Measurements from ENCODE around the gene GABRD.
"Not testable (repeated sequence)": the region's sequence is repeated elsewhere in the genome, so short reads cannot be mapped to it uniquely, and the experiment has no call there.

Gene GABRD, protein sequence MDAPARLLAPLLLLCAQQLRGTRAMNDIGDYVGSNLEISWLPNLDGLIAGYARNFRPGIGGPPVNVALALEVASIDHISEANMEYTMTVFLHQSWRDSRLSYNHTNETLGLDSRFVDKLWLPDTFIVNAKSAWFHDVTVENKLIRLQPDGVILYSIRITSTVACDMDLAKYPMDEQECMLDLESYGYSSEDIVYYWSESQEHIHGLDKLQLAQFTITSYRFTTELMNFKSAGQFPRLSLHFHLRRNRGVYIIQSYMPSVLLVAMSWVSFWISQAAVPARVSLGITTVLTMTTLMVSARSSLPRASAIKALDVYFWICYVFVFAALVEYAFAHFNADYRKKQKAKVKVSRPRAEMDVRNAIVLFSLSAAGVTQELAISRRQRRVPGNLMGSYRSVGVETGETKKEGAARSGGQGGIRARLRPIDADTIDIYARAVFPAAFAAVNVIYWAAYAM

DNA sequence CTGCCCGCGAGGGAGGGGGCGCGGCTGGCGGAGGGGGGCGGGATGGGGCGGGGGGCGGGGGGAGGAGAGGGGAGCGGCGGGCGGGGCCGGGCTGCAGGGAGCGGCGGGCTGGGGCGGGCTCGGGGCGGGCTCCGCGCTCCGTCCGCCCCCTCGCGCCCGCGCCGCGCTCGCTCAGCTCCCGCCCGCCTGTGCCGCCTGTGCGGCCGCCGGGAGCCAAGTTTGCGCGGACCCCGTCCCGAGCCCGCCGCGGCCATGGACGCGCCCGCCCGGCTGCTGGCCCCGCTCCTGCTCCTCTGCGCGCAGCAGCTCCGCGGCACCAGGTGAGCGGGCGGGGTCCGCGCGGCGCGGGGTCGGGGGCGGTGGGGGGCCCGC is at the start of gene GABRD:
Gene GABRD (plus strand): TSS at position 174 of the 372 bp plus-strand sequence. CDS start 79 bp downstream, at position 253.
- no peak for DNase-seq (ENCODE audit: low read depth)

DNA sequence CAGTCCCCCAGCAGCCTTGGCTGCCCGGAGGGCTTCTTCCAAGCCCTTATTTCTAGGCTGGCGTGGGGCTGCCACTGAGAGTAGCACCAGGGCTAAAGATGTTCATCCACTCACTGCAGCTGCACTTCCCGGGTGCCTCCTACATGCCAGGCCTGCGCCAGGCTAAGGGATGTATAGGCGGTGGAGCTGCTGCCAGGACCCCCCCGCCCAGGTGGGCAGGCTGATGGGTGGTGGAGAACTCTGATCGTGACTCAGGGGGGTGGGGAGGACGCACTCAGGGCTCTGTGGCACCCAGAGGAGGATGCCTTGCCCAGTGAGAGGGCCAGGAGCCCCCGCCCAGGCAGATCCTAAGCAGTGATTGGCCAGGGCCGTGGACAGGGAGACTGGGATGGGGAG is 49.6 kb upstream of the GABRD start:
- no peak for DNase-seq (ENCODE audit: low read depth)

GRCh38 chr1:1969953-1970716 is 49.0 kb upstream of the GABRD start:
- DNase-seq (ENCODE audit: low read depth), result no peak

GRCh38 chr1:1971017-1971416 is 48.1 kb upstream of the GABRD start:
- DNase-seq (ENCODE audit: low read depth), result no peak

GRCh38 chr1:1971688-1972087 is 47.5 kb upstream of the GABRD start:
- no peak for DNase-seq (ENCODE audit: low read depth)

GRCh38 chr1:1972976-1973715 is 46.0 kb upstream of the GABRD start:
- DNase-seq (ENCODE audit: low read depth), result no peak

GRCh38 chr1:1973716-1974642 is 45.2 kb upstream of the GABRD start:
- no peak for DNase-seq (ENCODE audit: low read depth)

- DNase-seq (ENCODE audit: low read depth), result no peak
Measured at GRCh38 chr1:1974834-1975233, 44.3 kb upstream of the GABRD start.

GRCh38 chr1:1975535-1975934 is 43.6 kb upstream of the GABRD start:
- no peak for DNase-seq (ENCODE audit: low read depth)

GRCh38 chr1:1976031-1976430 is 43.1 kb upstream of the GABRD start:
- DNase-seq (ENCODE audit: low read depth), result no peak

- no peak for DNase-seq (ENCODE audit: low read depth)
Measured at GRCh38 chr1:1978108-1978507, 41.0 kb upstream of the GABRD start.

GRCh38 chr1:1978690-1979481 is 40.3 kb upstream of the GABRD start:
- not testable (repeated sequence) for DNase-seq (ENCODE audit: low read depth)

DNA sequence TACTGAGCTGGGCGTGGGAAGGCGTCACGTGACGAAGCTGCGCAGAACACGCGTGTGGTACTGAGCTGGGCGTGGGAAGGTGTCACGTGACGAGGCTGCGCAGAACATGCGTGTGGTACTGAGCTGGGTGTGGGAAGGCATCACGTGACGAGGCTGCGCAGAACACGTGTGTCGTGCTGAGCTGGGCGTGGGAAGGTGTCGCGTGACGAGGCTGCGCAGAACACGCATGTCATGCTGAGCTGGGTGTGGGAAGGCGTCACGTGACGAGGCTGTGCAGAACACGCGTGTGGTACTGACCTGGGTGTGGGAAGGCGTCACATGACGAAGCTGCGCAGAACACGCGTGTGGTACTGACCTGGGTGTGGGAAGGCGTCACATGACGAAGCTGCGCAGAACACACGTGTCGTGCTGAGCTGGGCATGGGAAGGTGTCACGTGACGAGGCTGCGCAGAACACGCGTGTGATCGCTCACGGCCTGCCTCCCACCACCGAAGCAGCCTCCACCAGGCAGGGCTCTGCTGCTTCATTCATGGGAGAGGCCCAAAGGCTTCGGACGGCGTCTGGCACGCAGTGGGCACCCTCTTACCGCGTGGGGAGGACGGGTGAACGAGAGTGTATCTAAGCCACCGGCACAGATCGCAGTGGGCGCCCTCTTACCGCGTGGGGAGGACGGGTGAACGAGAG is 39.5 kb upstream of the GABRD start:
- no peak for DNase-seq (ENCODE audit: low read depth)

DNA sequence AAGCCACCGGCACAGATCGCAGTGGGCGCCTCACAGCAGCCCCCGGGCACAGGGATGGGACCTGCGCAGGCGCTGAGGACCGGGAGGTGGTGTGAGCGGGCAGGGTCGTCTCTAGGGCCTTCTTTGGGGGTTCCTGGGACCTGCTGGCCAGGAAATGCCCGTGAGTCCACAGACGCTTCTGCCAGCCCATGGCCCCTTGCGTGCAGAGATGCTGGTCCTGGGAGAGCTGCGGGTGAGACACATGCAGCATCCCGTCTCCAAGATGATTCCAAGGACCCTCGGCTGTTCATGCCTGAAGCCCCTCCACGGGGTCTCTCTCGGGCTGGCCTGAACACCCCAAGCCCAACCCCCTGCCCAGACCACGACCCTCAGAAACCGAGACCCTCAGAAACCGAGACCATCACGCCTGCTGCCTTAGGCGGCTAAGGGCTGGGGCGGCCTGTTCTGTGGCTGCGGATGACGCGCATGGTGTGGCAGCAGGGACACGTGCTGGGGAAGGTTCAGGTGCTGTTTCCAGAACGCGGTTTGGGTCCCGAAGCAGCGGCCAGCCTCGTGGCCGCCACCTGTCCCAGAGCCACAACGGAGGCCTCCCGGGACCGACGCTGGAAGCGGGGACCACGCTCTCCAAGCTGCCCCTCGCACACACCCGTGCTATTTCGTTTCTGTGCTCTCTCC is 38.5 kb upstream of the GABRD start:
- no peak for DNase-seq (ENCODE audit: low read depth)

GRCh38 chr1:1981142-1981500 is 38.0 kb upstream of the GABRD start:
- DNase-seq (ENCODE audit: low read depth), result no peak

GRCh38 chr1:1981631-1982327 is 37.4 kb upstream of the GABRD start:
- not testable (repeated sequence) for DNase-seq (ENCODE audit: low read depth)

DNA sequence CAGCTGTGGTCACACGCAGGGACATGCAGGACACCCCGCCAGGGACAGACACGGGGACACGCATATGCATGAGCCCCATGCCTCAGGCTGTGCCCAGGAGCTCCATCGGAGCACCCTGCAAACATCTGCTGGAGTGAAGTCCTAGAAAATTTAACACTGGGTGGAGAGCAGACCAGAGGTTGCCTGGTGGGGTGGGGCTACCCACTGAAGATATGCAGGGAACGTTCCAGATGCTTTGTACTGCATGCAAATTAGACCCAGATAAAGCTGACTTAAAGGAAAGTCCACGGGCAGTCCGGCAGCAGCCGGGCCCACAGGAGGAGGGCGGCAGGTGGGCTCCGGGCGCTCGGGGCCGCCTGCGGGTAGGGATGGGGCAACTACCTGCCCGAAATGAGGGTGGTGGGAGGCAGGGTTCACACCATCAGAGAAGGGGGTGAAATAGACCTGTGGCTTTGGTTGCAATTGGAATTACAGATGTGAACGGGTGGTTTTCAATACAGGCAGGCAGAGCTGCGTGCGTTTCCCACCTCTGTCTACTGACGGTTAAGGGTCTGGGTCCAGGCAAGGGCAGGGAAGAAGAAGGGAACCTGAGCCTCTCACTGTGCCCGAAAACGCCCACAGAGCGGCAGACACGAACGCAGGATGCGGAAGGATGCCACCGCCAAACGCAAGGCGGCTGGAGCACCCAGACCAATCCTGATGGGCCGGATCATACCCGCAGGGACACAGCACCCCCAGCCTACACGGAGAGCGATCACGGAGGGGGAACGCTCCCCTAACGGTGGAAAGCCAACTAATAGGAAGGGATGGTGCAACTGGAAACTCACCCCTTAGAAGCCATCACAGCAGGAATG is 36.5 kb upstream of the GABRD start:
- DNase-seq (ENCODE audit: low read depth), result no peak

DNA sequence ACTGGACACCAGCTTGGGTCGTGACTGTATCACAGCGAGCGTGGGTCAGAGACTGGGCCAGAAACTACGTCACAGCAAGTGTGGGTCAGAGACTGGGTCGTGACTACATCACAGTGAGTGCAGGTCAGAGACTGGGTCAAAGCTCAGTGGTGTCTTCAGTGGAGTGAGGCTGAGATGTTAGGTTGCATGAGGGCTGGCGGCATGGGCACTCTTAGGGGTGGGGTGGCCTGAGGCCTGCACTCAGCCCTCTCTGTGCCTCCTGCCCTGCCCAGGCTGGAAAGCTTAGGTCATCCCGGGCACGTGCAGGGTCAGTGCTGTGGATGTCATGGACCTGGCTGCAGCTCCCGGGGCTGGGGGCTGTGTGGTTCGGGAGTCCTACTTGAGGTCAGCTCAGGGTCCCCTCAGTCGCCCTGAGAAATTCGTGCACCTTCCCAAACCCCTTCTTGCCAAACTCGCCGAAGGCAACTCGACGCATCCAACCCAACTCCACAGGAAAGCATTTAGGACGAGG is 34.5 kb upstream of the GABRD start:
- DNase-seq (ENCODE audit: low read depth), result no peak
